Pons (tissue), 1 donor: ENCODE data around the gene MFAP4.

Experiments
- DNase-seq: peaks from one replicate; pipeline ENCODE4 v3.0.0-alpha.2; 2016; ENCODE audit warnings: low spot score

MFAP4 gene, protein sequence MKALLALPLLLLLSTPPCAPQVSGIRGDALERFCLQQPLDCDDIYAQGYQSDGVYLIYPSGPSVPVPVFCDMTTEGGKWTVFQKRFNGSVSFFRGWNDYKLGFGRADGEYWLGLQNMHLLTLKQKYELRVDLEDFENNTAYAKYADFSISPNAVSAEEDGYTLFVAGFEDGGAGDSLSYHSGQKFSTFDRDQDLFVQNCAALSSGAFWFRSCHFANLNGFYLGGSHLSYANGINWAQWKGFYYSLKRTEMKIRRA

DNA sequence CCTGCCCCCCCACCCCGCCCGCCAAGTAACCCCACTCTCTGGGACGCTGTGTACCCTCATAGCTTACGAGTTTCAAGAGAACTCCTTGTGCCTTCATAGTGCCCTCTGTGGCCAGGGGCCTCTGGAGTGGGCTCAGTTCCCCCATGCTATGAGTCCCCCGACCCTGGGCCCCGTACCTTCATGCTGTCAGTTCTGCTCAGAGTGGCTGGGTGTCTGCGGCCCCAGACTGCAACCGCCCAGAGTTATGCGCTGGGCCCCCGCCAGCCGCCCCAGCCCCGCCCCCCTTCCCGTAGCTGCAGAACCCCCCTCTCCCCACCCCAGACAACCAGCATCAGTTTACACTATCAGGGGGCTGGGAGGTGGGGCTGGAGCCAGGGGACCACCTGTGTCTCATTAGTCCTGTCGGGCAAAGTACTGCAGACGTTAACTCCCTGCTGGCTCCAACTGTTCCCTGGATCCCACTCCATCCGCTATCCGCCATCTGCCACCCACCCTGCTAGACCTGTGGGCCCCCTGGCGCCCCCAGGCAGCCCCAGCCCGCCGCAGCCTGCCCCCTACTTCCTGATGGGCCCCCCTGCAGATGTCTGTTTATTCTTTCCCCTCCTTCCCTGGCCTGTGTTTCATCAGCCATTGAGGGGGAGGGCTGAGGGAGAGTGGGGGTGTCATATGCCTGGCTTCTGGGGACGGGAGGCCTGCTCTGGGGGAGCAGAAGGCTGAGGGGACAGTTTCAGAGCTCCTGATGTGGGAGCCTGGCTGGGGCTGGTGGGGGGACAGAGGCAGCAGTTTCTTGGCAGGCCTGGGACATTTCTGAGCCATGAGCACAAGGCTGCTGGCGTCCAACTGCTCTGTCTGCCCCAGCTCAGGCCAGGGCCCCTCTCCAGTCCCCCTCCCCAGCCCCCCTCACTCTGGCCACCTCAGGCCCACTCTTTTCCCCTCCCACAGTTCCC lies at the start of gene MFAP4:
MFAP4 (minus strand) TSS at position 217 of the 947 bp plus-strand sequence; CDS start at position 182, 35 bp downstream.
- peak; percentile 35 for DNase-seq

- DNase-seq, result no peak
These were observed 46.8 kb upstream of the MFAP4 start for GRCh38 chr17:19433727-19434340.

- no peak for DNase-seq
These were observed 46.3 kb upstream of the MFAP4 start for GRCh38 chr17:19433255-19433654.

- DNase-seq, result no peak
These were observed 44.7 kb upstream of the MFAP4 start for GRCh38 chr17:19431691-19432090.

- DNase-seq, result no peak
These were observed 39.6 kb upstream of the MFAP4 start for GRCh38 chr17:19426631-19427030.

DNA sequence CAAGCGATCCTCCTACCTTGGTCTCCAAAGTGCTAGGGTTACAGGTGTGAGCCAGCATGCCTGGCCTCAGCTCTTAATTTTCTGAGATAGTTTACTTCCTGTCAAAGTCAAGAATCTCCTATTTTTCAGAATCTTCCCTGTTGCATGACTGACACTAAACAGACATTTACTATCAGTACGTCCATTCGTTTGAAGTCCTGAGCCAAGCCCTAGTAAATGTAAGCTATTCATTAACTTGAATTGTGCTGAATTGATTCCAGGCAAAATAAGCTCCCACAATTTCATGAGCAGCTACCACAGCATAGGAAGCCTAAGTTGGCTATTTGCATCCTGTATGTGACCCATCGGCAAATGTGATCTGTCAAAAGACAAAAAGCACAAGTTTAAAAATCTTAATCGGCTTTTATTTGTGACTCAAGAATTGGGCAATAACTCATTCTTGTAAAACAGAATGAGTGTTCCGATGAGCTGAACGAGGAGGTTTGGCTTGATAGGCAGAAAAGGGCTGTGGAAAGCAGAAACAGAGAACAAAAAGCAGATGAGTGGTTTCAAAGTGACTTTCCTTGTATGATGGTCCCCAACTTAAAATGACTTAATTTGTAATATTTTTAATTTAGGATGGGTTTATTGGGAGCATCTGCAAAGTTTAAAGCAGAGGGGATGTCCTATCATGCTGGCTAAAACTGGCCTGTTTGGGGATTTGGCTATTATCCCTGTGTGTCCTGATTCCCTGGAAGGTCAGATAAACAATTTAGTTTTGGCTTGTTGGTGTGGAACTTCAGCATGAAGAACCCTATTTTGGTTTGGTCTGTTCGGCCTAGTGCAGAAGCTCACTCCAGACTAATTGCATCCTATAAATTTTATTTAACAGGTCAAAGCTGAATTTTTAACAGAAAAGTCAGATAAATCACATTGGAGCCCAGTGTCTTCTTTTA lies 38.2 kb upstream of the MFAP4 start:
- no peak for DNase-seq

DNA sequence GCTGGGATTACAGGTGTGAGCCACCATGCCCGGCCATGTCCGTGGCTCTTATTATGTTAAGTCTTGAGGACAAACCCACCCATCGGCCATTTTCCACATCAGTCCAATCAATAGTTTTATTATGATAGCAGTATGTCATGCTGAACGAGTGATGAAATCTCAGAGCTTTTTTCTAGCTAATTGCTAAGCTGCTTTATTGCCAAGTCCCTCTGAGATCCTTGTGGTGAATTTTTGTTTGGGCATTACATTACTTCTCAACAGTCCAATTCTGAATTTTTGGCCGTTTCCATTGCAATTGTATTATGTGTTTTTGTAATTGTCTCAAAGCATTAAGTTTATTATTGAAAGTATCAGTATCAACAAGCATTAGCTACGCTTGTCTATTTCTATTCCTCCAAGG lies 34.9 kb upstream of the MFAP4 start:
- no peak for DNase-seq

GRCh38 chr17:19421219-19421618 lies 34.2 kb upstream of the MFAP4 start:
- no peak for DNase-seq

GRCh38 chr17:19418251-19418992 lies 31.4 kb upstream of the MFAP4 start:
- DNase-seq, result peak; percentile 6

DNA sequence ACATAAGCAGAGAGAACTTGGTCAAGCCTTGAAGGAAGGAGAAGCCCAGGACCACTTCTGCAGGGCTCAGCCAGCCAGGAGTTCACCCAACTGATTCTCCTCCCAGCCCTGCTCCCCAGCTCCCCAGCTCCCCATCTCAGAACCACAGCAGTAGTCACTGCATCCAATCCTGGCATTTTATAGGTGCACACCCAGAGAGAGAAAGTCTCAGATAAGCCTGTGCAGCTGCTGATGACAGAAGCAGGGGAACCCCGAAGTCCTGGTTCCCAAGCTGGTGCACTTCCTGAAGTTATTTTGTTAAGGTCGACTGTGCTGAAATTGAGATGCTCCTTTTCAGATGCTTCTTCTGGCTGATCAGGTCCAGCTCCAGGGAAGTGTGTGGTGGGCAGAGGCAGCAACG lies 30.6 kb upstream of the MFAP4 start:
- DNase-seq, result no peak

DNA sequence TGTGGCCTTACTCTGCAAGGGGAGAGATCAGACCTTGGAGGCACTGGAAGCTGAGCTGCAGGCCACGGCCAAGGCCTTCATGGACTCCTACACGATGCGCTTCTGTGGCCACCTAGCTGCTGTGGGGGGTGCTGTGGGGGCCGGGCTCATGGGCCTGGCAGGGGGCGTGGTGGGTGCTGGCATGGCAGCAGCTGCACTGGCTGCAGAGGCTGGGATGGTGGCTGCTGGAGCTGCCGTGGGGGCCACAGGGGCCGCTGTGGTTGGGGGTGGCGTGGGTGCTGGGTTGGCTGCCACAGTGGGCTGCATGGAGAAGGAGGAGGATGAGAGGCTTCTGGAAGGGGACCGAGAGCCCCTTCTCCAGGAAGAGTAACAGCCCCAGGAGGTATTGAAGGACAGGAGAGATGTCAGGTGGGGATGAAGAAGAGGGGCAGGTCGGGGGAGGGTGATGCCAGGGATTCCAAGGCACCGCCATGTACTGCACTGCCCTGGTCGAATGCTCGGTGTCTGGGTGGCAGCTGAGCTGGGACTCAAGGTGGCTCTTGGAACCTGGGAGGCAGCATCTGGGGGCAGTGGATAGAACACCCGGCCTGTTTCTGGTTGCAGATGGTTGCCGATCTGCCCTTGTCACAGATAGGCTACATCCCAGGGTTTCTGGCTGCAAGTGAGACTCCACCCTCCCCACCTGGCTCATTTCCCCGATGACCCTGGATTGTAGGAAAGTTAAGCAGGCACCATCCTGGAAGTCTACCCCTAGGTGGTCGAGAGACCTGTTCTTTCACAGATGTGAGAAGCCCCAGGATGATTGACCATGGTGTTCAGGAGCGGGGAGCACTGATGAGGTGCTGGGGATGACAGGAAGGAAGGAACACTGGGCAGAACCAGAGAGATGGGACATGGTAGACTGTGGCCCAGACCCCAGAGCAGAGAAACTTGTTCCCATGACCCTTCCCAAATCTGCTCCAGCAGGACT lies 29.1 kb upstream of the MFAP4 start:
- DNase-seq, result no peak

- DNase-seq, result no peak
These were observed 28.3 kb upstream of the MFAP4 start for GRCh38 chr17:19415311-19415710.

GRCh38 chr17:19414396-19415280 lies 27.6 kb upstream of the MFAP4 start:
- DNase-seq, result no peak

DNA sequence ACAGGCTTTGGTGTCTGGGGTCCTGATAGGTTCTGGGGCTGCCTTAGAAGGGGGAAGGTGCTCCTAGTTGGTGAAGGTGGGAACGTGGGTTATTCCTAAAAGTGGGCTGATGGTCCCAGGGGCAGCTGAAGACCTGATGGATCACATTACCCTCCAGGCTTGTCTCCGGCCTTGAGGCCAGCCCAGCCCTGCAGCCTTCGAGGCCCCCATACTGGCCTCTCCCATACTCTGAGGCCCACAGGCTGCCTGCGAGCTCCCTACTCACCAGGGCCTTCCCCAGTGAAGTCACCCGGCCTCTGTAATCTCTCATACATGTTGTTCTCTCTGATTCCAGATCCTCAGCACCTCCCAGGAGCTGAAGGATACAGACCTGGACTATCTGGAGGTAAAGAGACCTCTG lies 26.8 kb upstream of the MFAP4 start:
- no peak for DNase-seq

DNA sequence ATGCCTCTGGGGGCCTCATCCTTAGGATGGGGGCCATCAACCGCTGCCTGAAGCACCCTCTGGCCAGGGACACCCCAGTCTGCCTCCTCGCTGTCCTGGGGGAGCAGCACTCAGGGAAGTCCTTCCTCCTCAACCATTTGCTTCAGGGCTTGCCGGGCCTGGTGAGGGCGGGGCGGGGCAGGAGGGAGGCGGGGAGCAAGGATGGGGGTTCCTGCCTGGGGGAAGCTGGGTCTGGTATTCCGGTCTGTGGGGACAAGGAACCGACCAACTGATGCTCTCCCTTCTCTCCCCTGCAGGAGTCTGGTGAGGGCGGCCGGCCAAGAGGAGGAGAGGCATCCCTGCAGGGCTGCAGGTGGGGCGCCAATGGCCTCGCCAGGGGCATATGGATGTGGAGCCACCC lies 26.0 kb upstream of the MFAP4 start:
- no peak for DNase-seq

DNA sequence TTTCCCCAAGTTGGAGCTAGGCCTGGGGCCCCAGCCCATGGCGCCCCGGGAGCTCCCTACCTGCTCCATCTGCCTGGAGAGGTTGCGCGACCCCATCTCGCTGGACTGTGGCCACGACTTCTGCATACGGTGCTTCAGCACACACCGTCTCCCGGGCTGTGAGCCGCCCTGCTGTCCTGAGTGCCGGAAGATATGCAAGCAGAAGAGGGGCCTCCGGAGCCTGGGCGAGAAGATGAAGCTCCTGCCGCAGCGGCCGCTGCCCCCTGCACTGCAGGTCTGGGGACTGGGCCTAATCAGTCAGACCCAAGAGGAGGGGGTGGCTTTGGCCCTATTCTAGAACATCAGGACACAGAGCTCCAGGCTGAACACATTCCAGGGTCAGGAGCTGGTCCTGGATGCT lies 25.5 kb upstream of the MFAP4 start:
- DNase-seq, result no peak

DNA sequence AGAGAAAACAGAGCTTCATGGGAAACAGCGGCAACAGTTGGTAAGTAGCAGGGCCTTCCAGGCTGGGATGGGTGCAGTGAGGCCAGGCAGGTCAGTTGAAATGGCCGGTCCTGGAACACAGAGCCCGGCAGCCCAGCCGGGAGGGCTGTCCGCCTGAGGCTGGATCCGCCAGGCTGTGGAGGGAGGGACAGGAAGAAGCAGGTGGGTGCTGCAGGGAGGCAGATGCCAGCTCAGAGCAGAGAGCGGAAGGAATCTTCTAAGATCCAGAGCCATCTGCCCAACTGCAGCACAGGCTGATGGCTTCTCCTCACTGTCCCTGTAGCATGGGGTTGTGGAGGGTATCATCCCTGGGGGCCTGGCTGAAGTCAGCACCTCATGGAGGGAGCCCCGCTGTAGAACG lies 24.6 kb upstream of the MFAP4 start:
- no peak for DNase-seq

DNA sequence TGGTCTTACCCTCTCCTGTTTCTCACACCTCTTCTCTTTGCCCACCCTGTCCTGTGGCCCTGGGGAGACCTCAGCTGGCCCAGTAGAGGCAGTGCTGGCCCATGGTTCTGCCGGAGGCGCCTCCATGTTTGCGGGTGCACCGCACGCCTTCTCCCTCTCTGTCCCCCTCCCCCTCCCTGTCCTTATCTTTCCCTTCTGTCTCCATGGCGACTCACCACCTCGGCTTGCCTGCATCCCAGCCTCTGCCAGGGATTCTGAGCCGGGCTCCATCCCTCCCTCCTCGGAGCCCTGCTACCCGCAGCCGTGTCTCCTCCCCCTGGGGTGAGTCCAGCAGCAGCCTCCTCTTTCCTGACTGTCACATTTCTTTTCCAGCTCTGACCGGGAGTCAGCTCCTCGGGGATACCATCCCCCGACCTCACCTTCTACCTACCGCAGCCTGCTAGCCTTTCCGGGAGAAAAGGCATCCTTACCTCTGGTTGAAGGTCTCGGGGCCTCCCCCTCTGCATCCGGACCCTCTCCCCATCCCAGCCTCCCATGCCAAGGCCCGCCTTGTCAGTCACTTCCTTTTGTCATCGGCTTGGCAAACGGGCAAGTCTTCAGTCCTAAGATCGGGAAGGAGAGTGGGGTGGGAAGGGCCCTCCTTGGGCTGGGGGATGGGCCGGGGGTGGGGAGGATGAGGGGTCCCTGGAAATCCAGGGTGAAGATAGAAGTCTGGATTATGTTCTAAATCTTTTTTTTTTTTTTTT lies 24.1 kb upstream of the MFAP4 start, which contains the start of gene RNF112:
RNF112 (plus strand) TSS at position 358 of the 746 bp plus-strand sequence; CDS start at position 535, 177 bp downstream.
- peak; percentile 38 for DNase-seq
